ENCODE results near the gene NGEF. TPM values are rescaled to one million over a fixed set of nuclear protein-coding genes. Genes with fewer than 3 reads are reported as not detected.

NGEF gene
- polyA plus RNA-seq, 1 of the 3 experiments (the other 2 are of a cell fraction) = 1.4 TPM

DNA sequence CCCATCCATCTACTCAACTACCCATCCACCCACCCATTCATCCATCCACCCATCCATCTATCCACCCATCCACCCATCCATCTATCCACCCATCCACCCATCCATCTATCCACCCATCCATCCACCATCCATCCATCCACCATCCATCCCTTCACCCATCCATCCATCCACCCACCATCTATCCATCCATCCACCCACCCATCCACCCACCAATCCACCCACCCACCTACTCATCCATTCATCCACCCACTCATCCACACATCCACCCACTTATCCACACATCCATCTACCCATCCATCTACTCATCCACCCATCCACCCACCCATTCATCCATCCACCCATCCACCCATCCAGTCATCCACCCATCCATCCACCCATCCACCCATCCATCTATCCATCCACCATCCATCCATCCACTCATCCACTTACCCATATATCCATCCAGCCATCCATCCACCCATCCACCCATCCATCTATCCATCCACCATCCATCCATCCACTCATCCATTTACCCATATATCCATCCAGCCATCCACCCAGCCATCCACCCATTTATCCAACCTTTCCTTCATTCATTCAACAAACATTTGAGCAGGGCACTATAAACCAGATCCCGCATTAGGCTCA, 2.1 kb upstream of the NGEF start:
- CTCF ChIA-PET = no interaction called here
- no peaks in the 10 kb centered on the region for H3K27me3 ChIP-seq (ENCODE audit: insufficient read depth)
- H3K79me2 ChIP-seq (ENCODE audit: insufficient read depth) = no peaks in the 10 kb centered on the region
- WGBS (ENCODE audit: low lambda C conversion rate) = 74% methylated on average over 1 of the region's 1 CpG
- no peak overlapping the region for H2AFZ ChIP-seq (ENCODE audit: low read depth)
- H3K4me2 ChIP-seq = no peak overlapping the region
- no peaks in the 10 kb centered on the region for H3F3A ChIP-seq (replicated peaks; ENCODE audit: insufficient read depth)
- H3K36me3 ChIP-seq (replicated peaks in 1 of 2; ENCODE audit: control insufficient read depth in 1 of 2, insufficient read depth in 2 of 2, low read length in 1 of 2) = no peaks in the 10 kb centered on the region
- DNase-seq = no peak
- H3K9me2 ChIP-seq = no peaks in the 10 kb centered on the region
- no peak overlapping the region for H3K4me3 ChIP-seq (ENCODE audit: low read depth in 2 of 2, low read length in 1 of 2)
- no peak overlapping the region for H3K9ac ChIP-seq
- H4K20me1 ChIP-seq (ENCODE audit: insufficient read depth) = no peaks in the 10 kb centered on the region
- TF ChIP-seq, protein P1, sequence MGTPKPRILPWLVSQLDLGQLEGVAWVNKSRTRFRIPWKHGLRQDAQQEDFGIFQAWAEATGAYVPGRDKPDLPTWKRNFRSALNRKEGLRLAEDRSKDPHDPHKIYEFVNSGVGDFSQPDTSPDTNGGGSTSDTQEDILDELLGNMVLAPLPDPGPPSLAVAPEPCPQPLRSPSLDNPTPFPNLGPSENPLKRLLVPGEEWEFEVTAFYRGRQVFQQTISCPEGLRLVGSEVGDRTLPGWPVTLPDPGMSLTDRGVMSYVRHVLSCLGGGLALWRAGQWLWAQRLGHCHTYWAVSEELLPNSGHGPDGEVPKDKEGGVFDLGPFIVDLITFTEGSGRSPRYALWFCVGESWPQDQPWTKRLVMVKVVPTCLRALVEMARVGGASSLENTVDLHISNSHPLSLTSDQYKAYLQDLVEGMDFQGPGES (IDR thresholded peaks at IDR 0.05; ENCODE audit: low read depth, low read length) = no peak
- TF ChIP-seq ELF1 (IDR thresholded peaks at IDR 0.05) (no peak), NFIC (IDR thresholded peaks at IDR 0.05; ENCODE audit: borderline replicate concordance) (no peak), YY1 (IDR thresholded peaks at IDR 0.05; ENCODE audit: low read depth) (no peak), GABPA (IDR thresholded peaks at IDR 0.05; ENCODE audit: low read depth) (no peak), POLR2AphosphoS5 (IDR thresholded peaks at IDR 0.05; ENCODE audit: low read depth, low read length) (no peak), SIN3A (IDR thresholded peaks at IDR 0.05; ENCODE audit: borderline replicate concordance, low read depth, low read length) (no peak)
- TF ChIP-seq, protein P2, sequence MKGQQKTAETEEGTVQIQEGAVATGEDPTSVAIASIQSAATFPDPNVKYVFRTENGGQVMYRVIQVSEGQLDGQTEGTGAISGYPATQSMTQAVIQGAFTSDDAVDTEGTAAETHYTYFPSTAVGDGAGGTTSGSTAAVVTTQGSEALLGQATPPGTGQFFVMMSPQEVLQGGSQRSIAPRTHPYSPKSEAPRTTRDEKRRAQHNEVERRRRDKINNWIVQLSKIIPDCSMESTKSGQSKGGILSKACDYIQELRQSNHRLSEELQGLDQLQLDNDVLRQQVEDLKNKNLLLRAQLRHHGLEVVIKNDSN (IDR thresholded peaks at IDR 0.05; ENCODE audit: borderline replicate concordance, low read depth) = no peak
- TF ChIP-seq, protein P3, sequence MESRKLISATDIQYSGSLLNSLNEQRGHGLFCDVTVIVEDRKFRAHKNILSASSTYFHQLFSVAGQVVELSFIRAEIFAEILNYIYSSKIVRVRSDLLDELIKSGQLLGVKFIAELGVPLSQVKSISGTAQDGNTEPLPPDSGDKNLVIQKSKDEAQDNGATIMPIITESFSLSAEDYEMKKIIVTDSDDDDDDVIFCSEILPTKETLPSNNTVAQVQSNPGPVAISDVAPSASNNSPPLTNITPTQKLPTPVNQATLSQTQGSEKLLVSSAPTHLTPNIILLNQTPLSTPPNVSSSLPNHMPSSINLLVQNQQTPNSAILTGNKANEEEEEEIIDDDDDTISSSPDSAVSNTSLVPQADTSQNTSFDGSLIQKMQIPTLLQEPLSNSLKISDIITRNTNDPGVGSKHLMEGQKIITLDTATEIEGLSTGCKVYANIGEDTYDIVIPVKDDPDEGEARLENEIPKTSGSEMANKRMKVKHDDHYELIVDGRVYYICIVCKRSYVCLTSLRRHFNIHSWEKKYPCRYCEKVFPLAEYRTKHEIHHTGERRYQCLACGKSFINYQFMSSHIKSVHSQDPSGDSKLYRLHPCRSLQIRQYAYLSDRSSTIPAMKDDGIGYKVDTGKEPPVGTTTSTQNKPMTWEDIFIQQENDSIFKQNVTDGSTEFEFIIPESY (IDR thresholded peaks at IDR 0.05; ENCODE audit: borderline replicate concordance, low read depth) = no peak
- TF ChIP-seq, protein P4, sequence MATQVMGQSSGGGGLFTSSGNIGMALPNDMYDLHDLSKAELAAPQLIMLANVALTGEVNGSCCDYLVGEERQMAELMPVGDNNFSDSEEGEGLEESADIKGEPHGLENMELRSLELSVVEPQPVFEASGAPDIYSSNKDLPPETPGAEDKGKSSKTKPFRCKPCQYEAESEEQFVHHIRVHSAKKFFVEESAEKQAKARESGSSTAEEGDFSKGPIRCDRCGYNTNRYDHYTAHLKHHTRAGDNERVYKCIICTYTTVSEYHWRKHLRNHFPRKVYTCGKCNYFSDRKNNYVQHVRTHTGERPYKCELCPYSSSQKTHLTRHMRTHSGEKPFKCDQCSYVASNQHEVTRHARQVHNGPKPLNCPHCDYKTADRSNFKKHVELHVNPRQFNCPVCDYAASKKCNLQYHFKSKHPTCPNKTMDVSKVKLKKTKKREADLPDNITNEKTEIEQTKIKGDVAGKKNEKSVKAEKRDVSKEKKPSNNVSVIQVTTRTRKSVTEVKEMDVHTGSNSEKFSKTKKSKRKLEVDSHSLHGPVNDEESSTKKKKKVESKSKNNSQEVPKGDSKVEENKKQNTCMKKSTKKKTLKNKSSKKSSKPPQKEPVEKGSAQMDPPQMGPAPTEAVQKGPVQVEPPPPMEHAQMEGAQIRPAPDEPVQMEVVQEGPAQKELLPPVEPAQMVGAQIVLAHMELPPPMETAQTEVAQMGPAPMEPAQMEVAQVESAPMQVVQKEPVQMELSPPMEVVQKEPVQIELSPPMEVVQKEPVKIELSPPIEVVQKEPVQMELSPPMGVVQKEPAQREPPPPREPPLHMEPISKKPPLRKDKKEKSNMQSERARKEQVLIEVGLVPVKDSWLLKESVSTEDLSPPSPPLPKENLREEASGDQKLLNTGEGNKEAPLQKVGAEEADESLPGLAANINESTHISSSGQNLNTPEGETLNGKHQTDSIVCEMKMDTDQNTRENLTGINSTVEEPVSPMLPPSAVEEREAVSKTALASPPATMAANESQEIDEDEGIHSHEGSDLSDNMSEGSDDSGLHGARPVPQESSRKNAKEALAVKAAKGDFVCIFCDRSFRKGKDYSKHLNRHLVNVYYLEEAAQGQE (IDR thresholded peaks at IDR 0.05; ENCODE audit: low read depth, low read length) = no peak
- POLR2A ChIA-PET = no interaction called here
- no peaks in the 10 kb centered on the region for H3K4me1 ChIP-seq (ENCODE audit: control insufficient read depth in 1 of 2, insufficient read depth in 2 of 2, low read depth in 1 of 2, low read length in 1 of 2)
- no peaks in the 10 kb centered on the region for H3K9me3 ChIP-seq
- no peak overlapping the region for H3K27ac ChIP-seq (ENCODE audit: low read depth in 2 of 2, low read length in 1 of 2)
